ENCODE results near the gene ZBTB46.

ZBTB46 gene

GRCh38 chr20:63744158-63744557 lies 86.9 kb downstream of the ZBTB46 start:
- DNase-seq: no peak

- DNase-seq: no peak
Observed at GRCh38 chr20:63743210-63743970, 87.7 kb downstream of the ZBTB46 start.

- DNase-seq: no peak
Observed at GRCh38 chr20:63742381-63743024, 88.6 kb downstream of the ZBTB46 start.

- DNase-seq: no peak
Observed at GRCh38 chr20:63741676-63742380, 89.2 kb downstream of the ZBTB46 start.

GRCh38 chr20:63741354-63741675 lies 89.7 kb downstream of the ZBTB46 start:
- no peak for DNase-seq

GRCh38 chr20:63740627-63741353 lies 90.3 kb downstream of the ZBTB46 start:
- DNase-seq: no peak

- DNase-seq: no peak
Observed at GRCh38 chr20:63740070-63740626, 90.9 kb downstream of the ZBTB46 start.

GRCh38 chr20:63739130-63740069 lies 91.7 kb downstream of the ZBTB46 start, which contains the start of gene SLC2A4RG:
Gene SLC2A4RG, plus strand, starts transcription at chr20:63739776. Its CDS starts 137 bp downstream, at chr20:63739913.
- peak; percentile 54 for DNase-seq

GRCh38 chr20:63738687-63739129 lies 92.4 kb downstream of the ZBTB46 start:
- no peak for DNase-seq

GRCh38 chr20:63737945-63738686 lies 92.9 kb downstream of the ZBTB46 start:
- DNase-seq: no peak

- DNase-seq: no peak
Observed at GRCh38 chr20:63737695-63737944, 93.4 kb downstream of the ZBTB46 start.

- DNase-seq: peak; percentile 43
Observed at GRCh38 chr20:63736893-63737694, 94.0 kb downstream of the ZBTB46 start.

- DNase-seq: peak; percentile 62
Observed at GRCh38 chr20:63735859-63736718, 95.0 kb downstream of the ZBTB46 start, which contains the start of gene LIME1. Gene LIME1, plus strand, starts transcription at chr20:63736664. Its CDS starts 886 bp downstream, at chr20:63737550.

- no peak for DNase-seq
Observed at GRCh38 chr20:63734946-63735858, 95.9 kb downstream of the ZBTB46 start.

GRCh38 chr20:63734111-63734945 lies 96.7 kb downstream of the ZBTB46 start:
- DNase-seq: no peak

- no peak for DNase-seq
Observed at GRCh38 chr20:63733579-63734081, 97.4 kb downstream of the ZBTB46 start.

- DNase-seq: no peak
Observed at GRCh38 chr20:63733117-63733516, 97.9 kb downstream of the ZBTB46 start.

Measured in activated CD4-positive, alpha-beta T cell treated with anti-CD3 and anti-CD28 coated beads for 1 hour (primary cell).